ENCODE results near the gene ANKRD55.

The ANKRD55 gene

DNA sequence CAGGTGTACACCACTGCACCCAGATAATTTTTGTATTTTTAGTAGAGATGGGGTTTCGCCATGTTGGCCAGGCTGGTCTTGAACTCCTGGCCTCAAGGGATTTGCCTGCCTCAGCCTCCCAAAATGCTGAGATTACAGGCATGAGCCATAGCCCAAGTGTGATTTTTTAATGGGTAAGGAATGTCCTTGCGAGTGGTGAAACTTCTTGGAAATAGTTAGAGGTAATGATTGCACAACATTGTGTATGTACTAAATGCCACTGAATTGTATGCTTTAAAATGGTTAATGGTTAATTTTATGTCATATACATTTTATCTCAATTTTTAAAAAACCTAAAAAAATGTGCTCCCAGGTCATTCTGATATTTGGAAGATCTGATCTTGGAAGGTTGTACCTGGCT, 178.5 kb downstream of the ANKRD55 start:
- no peak overlapping the region for H3K4me3 ChIP-seq (ENCODE audit: low read length)
- TF ChIP-seq, protein P1, sequence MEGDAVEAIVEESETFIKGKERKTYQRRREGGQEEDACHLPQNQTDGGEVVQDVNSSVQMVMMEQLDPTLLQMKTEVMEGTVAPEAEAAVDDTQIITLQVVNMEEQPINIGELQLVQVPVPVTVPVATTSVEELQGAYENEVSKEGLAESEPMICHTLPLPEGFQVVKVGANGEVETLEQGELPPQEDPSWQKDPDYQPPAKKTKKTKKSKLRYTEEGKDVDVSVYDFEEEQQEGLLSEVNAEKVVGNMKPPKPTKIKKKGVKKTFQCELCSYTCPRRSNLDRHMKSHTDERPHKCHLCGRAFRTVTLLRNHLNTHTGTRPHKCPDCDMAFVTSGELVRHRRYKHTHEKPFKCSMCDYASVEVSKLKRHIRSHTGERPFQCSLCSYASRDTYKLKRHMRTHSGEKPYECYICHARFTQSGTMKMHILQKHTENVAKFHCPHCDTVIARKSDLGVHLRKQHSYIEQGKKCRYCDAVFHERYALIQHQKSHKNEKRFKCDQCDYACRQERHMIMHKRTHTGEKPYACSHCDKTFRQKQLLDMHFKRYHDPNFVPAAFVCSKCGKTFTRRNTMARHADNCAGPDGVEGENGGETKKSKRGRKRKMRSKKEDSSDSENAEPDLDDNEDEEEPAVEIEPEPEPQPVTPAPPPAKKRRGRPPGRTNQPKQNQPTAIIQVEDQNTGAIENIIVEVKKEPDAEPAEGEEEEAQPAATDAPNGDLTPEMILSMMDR (conservative IDR thresholded peaks at IDR 0.05; ENCODE audit: low read depth, low read length) = no peak
- DNase-seq (ENCODE audit: low read depth) = no peak

DNA sequence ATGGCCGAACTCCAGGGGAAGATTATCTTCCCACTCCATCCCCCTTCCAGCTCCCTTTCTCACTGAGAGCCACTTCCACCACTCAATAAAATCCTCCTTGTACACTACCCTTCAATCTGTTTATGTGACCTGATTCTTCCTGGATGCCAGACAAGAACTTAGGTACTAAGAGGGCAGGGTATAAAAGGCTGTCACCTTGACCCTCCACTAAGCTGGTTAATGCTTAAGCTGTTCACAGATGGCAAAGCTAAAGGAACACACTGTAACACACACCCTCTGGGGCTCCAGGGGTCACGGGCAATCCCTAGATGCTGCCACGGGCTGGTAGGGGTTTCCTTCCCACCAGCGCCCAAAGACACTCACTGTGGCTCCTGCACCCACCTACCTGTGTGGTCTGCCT, 179.8 kb downstream of the ANKRD55 start:
- TF ChIP-seq, protein P1 (conservative IDR thresholded peaks at IDR 0.05; ENCODE audit: low read depth, low read length) = no peak
- no peak overlapping the region for H3K4me3 ChIP-seq (ENCODE audit: low read length)
- DNase-seq (ENCODE audit: low read depth) = no peak

DNA sequence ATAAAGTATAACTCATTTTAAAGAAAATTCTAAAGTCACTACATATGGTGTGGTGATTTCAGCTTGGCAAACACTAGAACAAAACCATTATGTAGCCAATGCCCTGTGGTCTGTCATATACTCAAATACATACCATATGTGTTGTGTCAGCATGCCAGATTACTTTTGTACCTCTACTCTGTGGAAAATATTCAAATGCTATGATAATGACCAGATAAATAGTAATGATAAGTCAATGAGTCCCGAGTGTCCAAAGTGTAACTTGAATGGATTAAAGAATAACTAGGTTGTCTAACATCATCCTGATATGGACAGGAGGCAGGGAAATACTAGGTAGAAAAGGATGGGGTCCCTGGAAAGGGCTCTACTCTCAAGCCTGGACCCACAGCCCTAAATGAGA, 180.4 kb downstream of the ANKRD55 start:
- no peak for DNase-seq (ENCODE audit: low read depth)
- no peak overlapping the region for H3K4me3 ChIP-seq (ENCODE audit: low read length)
- TF ChIP-seq, protein P1 (conservative IDR thresholded peaks at IDR 0.05; ENCODE audit: low read depth, low read length) = no peak

DNA sequence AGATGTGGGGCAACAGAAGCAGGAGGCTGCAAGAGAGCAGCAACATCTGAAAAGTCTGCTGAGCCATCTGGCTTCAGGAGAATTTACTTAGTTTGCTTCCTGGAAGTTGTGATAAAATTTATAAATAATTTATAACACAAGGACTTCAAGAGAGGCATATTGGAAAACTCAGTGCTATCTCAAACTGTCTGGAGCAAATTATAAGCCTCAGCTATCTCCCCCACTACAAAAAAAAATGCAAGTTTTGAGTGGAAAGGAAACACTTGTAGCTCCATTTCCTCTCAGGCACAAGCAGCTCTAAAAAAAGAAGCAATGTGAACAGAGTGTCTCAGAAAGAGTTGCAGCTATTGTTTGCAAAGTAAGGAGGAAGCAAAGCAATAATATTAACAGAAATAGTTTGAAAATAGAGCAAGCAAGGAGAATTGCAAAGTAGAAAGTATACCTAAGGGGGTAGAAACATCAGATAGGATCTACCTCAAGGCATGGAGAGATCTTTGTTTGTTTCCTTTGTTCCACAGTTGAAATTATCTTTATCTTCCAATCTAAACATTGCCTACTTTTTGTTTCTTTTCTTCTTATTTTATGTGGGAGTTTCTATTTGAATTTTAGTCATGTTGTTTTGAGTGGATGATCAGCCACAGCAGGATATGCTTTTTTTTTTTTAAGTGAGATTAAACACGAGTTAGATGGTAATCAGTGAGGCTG, 182.4 kb downstream of the ANKRD55 start:
- DNase-seq (ENCODE audit: low read depth) = no peak
- no peak overlapping the region for H3K4me3 ChIP-seq (ENCODE audit: low read length)
- TF ChIP-seq, protein P1 (conservative IDR thresholded peaks at IDR 0.05; ENCODE audit: low read depth, low read length) = no peak
